ENCODE results near the gene C16orf82.

DNA sequence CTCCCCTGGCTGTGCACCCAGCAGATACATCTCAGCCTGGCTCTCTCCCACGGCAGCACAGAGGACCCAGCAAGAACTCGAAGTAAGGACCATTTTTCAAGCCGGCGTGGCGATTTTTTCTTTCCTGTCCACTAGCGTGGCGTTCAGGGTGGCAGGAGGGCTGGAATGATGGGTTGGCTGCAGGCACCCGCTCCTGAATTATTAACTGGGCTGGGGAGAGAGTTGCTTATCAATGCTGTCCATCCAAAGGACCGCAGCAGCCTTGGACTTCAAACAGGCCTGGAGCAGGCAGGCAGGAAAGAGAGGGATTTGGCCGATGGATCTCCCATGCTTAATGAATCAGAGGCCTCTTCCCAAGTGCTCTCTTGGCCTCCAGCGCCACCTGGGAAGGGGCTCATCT, 7.0 kb downstream of the C16orf82 start:
- no peak for TF ChIP-seq EZH2phosphoT487 (conservative IDR thresholded peaks at IDR 0.05; ENCODE audit: low read length)
- TF ChIP-seq, protein P1, sequence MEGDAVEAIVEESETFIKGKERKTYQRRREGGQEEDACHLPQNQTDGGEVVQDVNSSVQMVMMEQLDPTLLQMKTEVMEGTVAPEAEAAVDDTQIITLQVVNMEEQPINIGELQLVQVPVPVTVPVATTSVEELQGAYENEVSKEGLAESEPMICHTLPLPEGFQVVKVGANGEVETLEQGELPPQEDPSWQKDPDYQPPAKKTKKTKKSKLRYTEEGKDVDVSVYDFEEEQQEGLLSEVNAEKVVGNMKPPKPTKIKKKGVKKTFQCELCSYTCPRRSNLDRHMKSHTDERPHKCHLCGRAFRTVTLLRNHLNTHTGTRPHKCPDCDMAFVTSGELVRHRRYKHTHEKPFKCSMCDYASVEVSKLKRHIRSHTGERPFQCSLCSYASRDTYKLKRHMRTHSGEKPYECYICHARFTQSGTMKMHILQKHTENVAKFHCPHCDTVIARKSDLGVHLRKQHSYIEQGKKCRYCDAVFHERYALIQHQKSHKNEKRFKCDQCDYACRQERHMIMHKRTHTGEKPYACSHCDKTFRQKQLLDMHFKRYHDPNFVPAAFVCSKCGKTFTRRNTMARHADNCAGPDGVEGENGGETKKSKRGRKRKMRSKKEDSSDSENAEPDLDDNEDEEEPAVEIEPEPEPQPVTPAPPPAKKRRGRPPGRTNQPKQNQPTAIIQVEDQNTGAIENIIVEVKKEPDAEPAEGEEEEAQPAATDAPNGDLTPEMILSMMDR (IDR thresholded peaks at IDR 0.05; ENCODE audit: insufficient read depth, low read length, poor library complexity, severe bottlenecking) = no peak
